ENCODE data around the gene NOX3.
"Not testable (repeated sequence)": the region's sequence is repeated elsewhere in the genome, so short reads cannot be mapped to it uniquely, and the experiment has no call there.

NOX3 gene

GRCh38 chr6:155468543-155468942, 12.9 kb upstream of the NOX3 start:
- DNase-seq, result not testable (repeated sequence)

GRCh38 chr6:155466539-155466938, 10.9 kb upstream of the NOX3 start:
- DNase-seq, result no peak

- DNase-seq, result no peak
These were observed 5.9 kb upstream of the NOX3 start for GRCh38 chr6:155461556-155461955.

- no peak for DNase-seq
These were observed 1.2 kb downstream of the NOX3 start for GRCh38 chr6:155454471-155454870.

GRCh38 chr6:155454008-155454407, 1.6 kb downstream of the NOX3 start:
- no peak for DNase-seq

GRCh38 chr6:155452576-155452975, 3.1 kb downstream of the NOX3 start:
- no peak for DNase-seq

GRCh38 chr6:155451530-155451929, 4.1 kb downstream of the NOX3 start:
- DNase-seq, result not testable (repeated sequence)

- no peak for DNase-seq
These were observed 5.4 kb downstream of the NOX3 start for GRCh38 chr6:155450240-155450581.

GRCh38 chr6:155449450-155450239, 6.0 kb downstream of the NOX3 start:
- DNase-seq, result no peak

- DNase-seq, result no peak
These were observed 6.8 kb downstream of the NOX3 start for GRCh38 chr6:155448668-155449449.

- DNase-seq, result no peak
These were observed 7.7 kb downstream of the NOX3 start for GRCh38 chr6:155447949-155448348.

- no peak for DNase-seq
These were observed 10.4 kb downstream of the NOX3 start for GRCh38 chr6:155444952-155445903.

- no peak for DNase-seq
These were observed 11.3 kb downstream of the NOX3 start for GRCh38 chr6:155444120-155444917.

GRCh38 chr6:155443168-155443567, 12.5 kb downstream of the NOX3 start:
- DNase-seq, result no peak

GRCh38 chr6:155442562-155442961, 13.1 kb downstream of the NOX3 start:
- DNase-seq, result no peak

- no peak for DNase-seq
These were observed 14.6 kb downstream of the NOX3 start for GRCh38 chr6:155441112-155441465.

- DNase-seq, result no peak
These were observed 15.1 kb downstream of the NOX3 start for GRCh38 chr6:155440398-155441111.

- no peak for DNase-seq
These were observed 16.3 kb downstream of the NOX3 start for GRCh38 chr6:155439376-155439775.

- no peak for DNase-seq
These were observed 18.5 kb downstream of the NOX3 start for GRCh38 chr6:155436981-155437749.

GRCh38 chr6:155434829-155435423, 20.7 kb downstream of the NOX3 start:
- DNase-seq, result no peak

- DNase-seq, result no peak
These were observed 21.5 kb downstream of the NOX3 start for GRCh38 chr6:155434096-155434495.
